IgD-negative memory B cell (primary cell): Measurements from ENCODE around the gene COLEC12. TPM values are rescaled to one million over a fixed set of nuclear protein-coding genes. Genes with fewer than 3 reads are reported as not detected.

Source experiments
- H3K27ac Mint-ChIP-seq, 3 donors: one replicate each; pipeline ENCODE4 v1.8.0; 2020 to 2022; ENCODE audit warnings: mild to moderate bottlenecking in 3 of 3, mixed read lengths in 3 of 3, moderate library complexity in 1 of 3
- H3K27me3 Mint-ChIP-seq: one replicate; pipeline ENCODE4 v1.8.0; 2021; ENCODE audit warnings: mixed read lengths
- H3K36me3 Mint-ChIP-seq: one replicate; pipeline ENCODE4 v1.8.0; 2020; ENCODE audit warnings: mild to moderate bottlenecking, mixed read lengths
- H3K4me1 Mint-ChIP-seq, 3 donors: one replicate each; pipeline ENCODE4 v1.8.0; 2020 to 2022; ENCODE audit warnings: mixed read lengths in 3 of 3, mild to moderate bottlenecking in 1 of 3
- H3K4me3 Mint-ChIP-seq, 4 donors: one replicate each; pipeline ENCODE4 v1.8.0; 2020 to 2022; ENCODE audit warnings: mild to moderate bottlenecking in 4 of 4, mixed read lengths in 4 of 4, moderate library complexity in 3 of 4
- H3K9me3 Mint-ChIP-seq, 3 donors: one replicate each; pipeline ENCODE4 v1.8.0; 2020 to 2021; ENCODE audit warnings: mixed read lengths in 3 of 3, mild to moderate bottlenecking in 1 of 3
- polyA plus RNA-seq: library from polyadenylated mRNA; unstranded; fragments of 300-500 nt; fragmentation: Illumina TruSeq; gene quantifications from one replicate; pipeline ENCODE4 v1.2.3, GENCODE V29; 2021

Gene COLEC12
- not detected for polyA plus RNA-seq

GRCh38 chr18:500632-501405 lies at the start of gene COLEC12:
Gene COLEC12, minus strand, starts transcription at chr18:500701. Its CDS starts 187 bp downstream, at chr18:500514.
- Mint-ChIP-seq H3K27me3 (peaks cover 30% of the 10 kb centered on the region), H3K27ac (no peak within 1 kb of the TSS), H3K36me3 (no peaks in the 10 kb centered on the region), H3K4me1 (peaks cover 0 to 6% (median 4%) of the 10 kb centered on the region in 3 donors), H3K4me3 (peak within 1 kb of the TSS in 2 of 4 donors; percentile 12 to 43), H3K9me3 (peaks cover 0 to 3% (median 0%) of the 10 kb centered on the region in 3 donors)

- Mint-ChIP-seq H3K4me3 (no peak overlapping the region), H3K4me1 (no peaks in the 10 kb centered on the region), H3K9me3 (peaks cover 0 to 2% (median 2%) of the 10 kb centered on the region in 3 donors), H3K27ac (no peak overlapping the region), H3K36me3 (no peaks in the 10 kb centered on the region), H3K27me3 (peaks cover 4% of the 10 kb centered on the region)
These were observed 49.5 kb upstream of the COLEC12 start for GRCh38 chr18:549967-550366.

GRCh38 chr18:543447-544078 lies 43.1 kb upstream of the COLEC12 start:
- H3K4me3 Mint-ChIP-seq = no peak overlapping the region
- no peak overlapping the region for H3K27ac Mint-ChIP-seq
- H3K4me1 Mint-ChIP-seq = no peaks in the 10 kb centered on the region
- H3K9me3 Mint-ChIP-seq = peaks cover 0 to 5% (median 3%) of the 10 kb centered on the region in 3 donors
- no peaks in the 10 kb centered on the region for H3K36me3 Mint-ChIP-seq
- H3K27me3 Mint-ChIP-seq = peaks cover 1% of the 10 kb centered on the region

- peaks cover 3% of the 10 kb centered on the region for H3K36me3 Mint-ChIP-seq
- no peaks in the 10 kb centered on the region for H3K4me1 Mint-ChIP-seq
- no peak overlapping the region for H3K27ac Mint-ChIP-seq
- peaks cover 0 to 3% (median 0%) of the 10 kb centered on the region in 3 donors for H3K9me3 Mint-ChIP-seq
- H3K27me3 Mint-ChIP-seq = no peaks in the 10 kb centered on the region
- H3K4me3 Mint-ChIP-seq = no peak overlapping the region
These were observed 33.6 kb upstream of the COLEC12 start for GRCh38 chr18:533995-534601.

GRCh38 chr18:532632-533031 lies 32.1 kb upstream of the COLEC12 start:
- no peaks in the 10 kb centered on the region for H3K4me1 Mint-ChIP-seq
- H3K9me3 Mint-ChIP-seq = peaks cover 0 to 3% (median 0%) of the 10 kb centered on the region in 3 donors
- H3K27ac Mint-ChIP-seq = no peak overlapping the region
- H3K4me3 Mint-ChIP-seq = no peak overlapping the region
- H3K36me3 Mint-ChIP-seq = peaks cover 3% of the 10 kb centered on the region
- no peaks in the 10 kb centered on the region for H3K27me3 Mint-ChIP-seq

- peaks cover 3% of the 10 kb centered on the region for H3K36me3 Mint-ChIP-seq
- no peak overlapping the region for H3K27ac Mint-ChIP-seq
- H3K9me3 Mint-ChIP-seq = peaks cover 0 to 3% (median 0%) of the 10 kb centered on the region in 3 donors
- no peaks in the 10 kb centered on the region for H3K4me1 Mint-ChIP-seq
- H3K27me3 Mint-ChIP-seq = no peaks in the 10 kb centered on the region
- H3K4me3 Mint-ChIP-seq = no peak overlapping the region
These were observed 31.5 kb upstream of the COLEC12 start for GRCh38 chr18:532018-532417.

- Mint-ChIP-seq H3K36me3 (no peaks in the 10 kb centered on the region), H3K27ac (no peak overlapping the region), H3K4me1 (no peaks in the 10 kb centered on the region), H3K9me3 (peaks cover 0 to 1% (median 0%) of the 10 kb centered on the region in 3 donors), H3K27me3 (peaks cover 3% of the 10 kb centered on the region), H3K4me3 (no peak overlapping the region)
These were observed 26.6 kb upstream of the COLEC12 start for GRCh38 chr18:527146-527545.

- no peak overlapping the region for H3K4me3 Mint-ChIP-seq
These were observed 26.2 kb upstream of the COLEC12 start for GRCh38 chr18:526681-527080.

GRCh38 chr18:525036-525797 lies 24.7 kb upstream of the COLEC12 start:
- H3K4me3 Mint-ChIP-seq = no peak overlapping the region
- H3K36me3 Mint-ChIP-seq = no peaks in the 10 kb centered on the region
- no peaks in the 10 kb centered on the region for H3K4me1 Mint-ChIP-seq
- peaks cover 3% of the 10 kb centered on the region for H3K27me3 Mint-ChIP-seq
- peaks cover 0 to 1% (median 0%) of the 10 kb centered on the region in 3 donors for H3K9me3 Mint-ChIP-seq
- no peak overlapping the region for H3K27ac Mint-ChIP-seq

More at GRCh38 chr18:526681-527080, 26.2 kb upstream of the COLEC12 start:
- Mint-ChIP-seq H3K4me1 (no peaks in the 10 kb centered on the region), H3K27ac (no peak overlapping the region), H3K9me3 (peaks cover 0 to 1% (median 0%) of the 10 kb centered on the region in 3 donors), H3K36me3 (no peaks in the 10 kb centered on the region), H3K27me3 (peaks cover 3% of the 10 kb centered on the region)

- Mint-ChIP-seq H3K9me3 (peaks cover 0 to 1% (median 0%) of the 10 kb centered on the region in 3 donors), H3K4me1 (no peaks in the 10 kb centered on the region), H3K4me3 (no peak overlapping the region), H3K36me3 (no peaks in the 10 kb centered on the region), H3K27ac (no peak overlapping the region), H3K27me3 (peaks cover 3% of the 10 kb centered on the region)
These were observed 24.0 kb upstream of the COLEC12 start for GRCh38 chr18:524466-524865.

GRCh38 chr18:523561-523960 lies 23.1 kb upstream of the COLEC12 start:
- Mint-ChIP-seq H3K36me3 (no peaks in the 10 kb centered on the region), H3K27me3 (peaks cover 3% of the 10 kb centered on the region), H3K4me3 (no peak overlapping the region), H3K27ac (no peak overlapping the region), H3K9me3 (peaks cover 0 to 1% (median 0%) of the 10 kb centered on the region in 3 donors), H3K4me1 (no peaks in the 10 kb centered on the region)

- Mint-ChIP-seq H3K4me1 (no peaks in the 10 kb centered on the region), H3K9me3 (peaks cover 0 to 4% (median 3%) of the 10 kb centered on the region in 3 donors), H3K4me3 (no peak overlapping the region), H3K27me3 (peaks cover 2% of the 10 kb centered on the region), H3K27ac (no peak overlapping the region), H3K36me3 (no peaks in the 10 kb centered on the region)
These were observed 18.7 kb upstream of the COLEC12 start for GRCh38 chr18:519019-519879.

- Mint-ChIP-seq H3K36me3 (no peaks in the 10 kb centered on the region), H3K27me3 (no peaks in the 10 kb centered on the region), H3K9me3 (peaks cover 0 to 4% (median 3%) of the 10 kb centered on the region in 3 donors), H3K27ac (no peak overlapping the region), H3K4me3 (no peak overlapping the region), H3K4me1 (no peaks in the 10 kb centered on the region)
These were observed 17.6 kb upstream of the COLEC12 start for GRCh38 chr18:518081-518480.

- Mint-ChIP-seq H3K27ac (no peak overlapping the region), H3K36me3 (no peaks in the 10 kb centered on the region), H3K4me1 (no peaks in the 10 kb centered on the region), H3K4me3 (no peak overlapping the region), H3K9me3 (peaks cover 0 to 6% (median 3%) of the 10 kb centered on the region in 3 donors), H3K27me3 (no peaks in the 10 kb centered on the region)
These were observed 15.3 kb upstream of the COLEC12 start for GRCh38 chr18:515838-516237.
